OCI-LY1 (cell line): ENCODE results near the gene DGKQ.

Source experiments
- H2AFZ ChIP-seq: fragments of 200-600 bp; sonication (generic), shearing (Covaris generic); 2 replicates; pipeline ENCODE4 v1.6.0; 2014; ENCODE audit warnings: antibody characterized with exemption, mild to moderate bottlenecking, low read length
- H3F3A ChIP-seq: fragments of 200-600 bp; sonication (generic), shearing (Covaris generic); 2 replicates; pipeline ENCODE4 v1.6.0; 2014; ENCODE audit warnings: mild to moderate bottlenecking, antibody characterized with exemption, low read length, moderate library complexity; ENCODE audit not compliant: insufficient read depth
- H3K27ac ChIP-seq: fragments of 200-600 bp; sonication (generic); 2 replicates; pipeline ENCODE4 v1.5.1; 2014; ENCODE audit warnings: low read length, mixed run types, mild to moderate bottlenecking, low read depth; ENCODE audit not compliant: poor library complexity, severe bottlenecking
- H3K27me3 ChIP-seq: fragments of 200-600 bp; sonication (generic); 2 replicates; pipeline ENCODE4 v1.6.0; 2014; ENCODE audit warnings: antibody characterized with exemption, mild to moderate bottlenecking, low read length, moderate library complexity; ENCODE audit not compliant: insufficient read depth
- H3K36me3 ChIP-seq: fragments of 200-600 bp; sonication (generic); 2 replicates; pipeline ENCODE4 v1.6.1; 2014; ENCODE audit warnings: mild to moderate bottlenecking, antibody characterized with exemption, low read length, moderate library complexity, mixed read lengths; ENCODE audit not compliant: insufficient read depth
- H3K4me1 ChIP-seq: fragments of 200-600 bp; sonication (generic); 2 replicates; pipeline ENCODE4 v1.5.1; 2014; ENCODE audit warnings: mild to moderate bottlenecking, low read length, moderate library complexity; ENCODE audit not compliant: insufficient read depth, severe bottlenecking
- H3K4me2 ChIP-seq: fragments of 200-600 bp; sonication (generic), shearing (Covaris generic); 2 replicates; pipeline ENCODE4 v1.6.1; 2014; ENCODE audit warnings: low read length
- H3K4me3 ChIP-seq: fragments of 200-600 bp; sonication (generic); 2 replicates; pipeline ENCODE4 v1.5.1; 2014; ENCODE audit warnings: low read length, low read depth, mild to moderate bottlenecking, mixed read lengths; ENCODE audit not compliant: poor library complexity, severe bottlenecking
- H3K79me2 ChIP-seq: fragments of 200-600 bp; shearing (Covaris generic); 2 replicates; pipeline ENCODE4 v1.6.1; 2016; ENCODE audit warnings: mixed run types, low read length, mixed read lengths; ENCODE audit not compliant: insufficient read depth
- H3K9ac ChIP-seq: fragments of 200-600 bp; sonication (generic), shearing (Covaris generic); 2 replicates; pipeline ENCODE4 v1.6.1; 2014; ENCODE audit warnings: mild to moderate bottlenecking, low read length, mixed read lengths
- H3K9me2 ChIP-seq: fragments of 200-600 bp; sonication (generic), shearing (Covaris generic); 2 replicates; pipeline ENCODE4 v1.6.1; 2014; ENCODE audit warnings: low read depth, mild to moderate bottlenecking, low read length, mixed read lengths
- H3K9me3 ChIP-seq: fragments of 200-600 bp; shearing (Covaris generic); 2 replicates; pipeline ENCODE4 v1.6.1; 2014; ENCODE audit warnings: low read length, mixed read lengths
- H4K20me1 ChIP-seq: fragments of 200-600 bp; sonication (generic), shearing (Covaris generic); 2 replicates; pipeline ENCODE4 v1.6.0; 2016; ENCODE audit warnings: mild to moderate bottlenecking, low read length; ENCODE audit not compliant: insufficient read depth
- CTCF ChIP-seq: fragments of 200-600 bp; sonication (generic), shearing (Covaris generic); IDR thresholded peaks from 2 replicates; pipeline ENCODE4 v1.5.1; 2017; ENCODE audit warnings: mild to moderate bottlenecking, antibody characterized with exemption, low read length, moderate library complexity, mixed read lengths
- EZH2 ChIP-seq: fragments of 200-600 bp; sonication (generic), shearing (Covaris generic); IDR thresholded peaks from 2 replicates; pipeline ENCODE4 v1.8.0; 2017; ENCODE audit warnings: borderline replicate concordance, mixed run types, mild to moderate bottlenecking, antibody characterized with exemption, low read length, moderate library complexity, mixed read lengths

The DGKQ gene

GRCh38 chr4:925771-926500, 47.4 kb downstream of the DGKQ start:
- Histone ChIP-seq H3K27ac (no peak overlapping the region), H3K9me3 (no peaks in the 10 kb centered on the region), H3K9ac (no peak overlapping the region), H3K36me3 (no peaks in the 10 kb centered on the region), H3K4me1 (peaks cover 38% of the 10 kb centered on the region), H2AFZ (no peak overlapping the region), H3F3A (no peaks in the 10 kb centered on the region), H3K27me3 (no peaks in the 10 kb centered on the region), H3K79me2 (peaks cover 9% of the 10 kb centered on the region; the same call in 1 of the 2 replicates), H4K20me1 (no peaks in the 10 kb centered on the region), H3K9me2 (no peaks in the 10 kb centered on the region), H3K4me3 (no peak overlapping the region), H3K4me2 (no peak overlapping the region)
- TF ChIP-seq CTCF (no peak), EZH2 (no peak)

GRCh38 chr4:925171-925570, 48.2 kb downstream of the DGKQ start:
- Histone ChIP-seq H3K9me3 (no peaks in the 10 kb centered on the region), H3K4me3 (no peak overlapping the region), H4K20me1 (no peaks in the 10 kb centered on the region), H3K4me2 (no peak overlapping the region), H3K4me1 (peaks cover 31% of the 10 kb centered on the region), H3K36me3 (no peaks in the 10 kb centered on the region), H3K9ac (no peak overlapping the region), H3K9me2 (no peaks in the 10 kb centered on the region), H3K27me3 (no peaks in the 10 kb centered on the region), H3K79me2 (peaks cover 5% of the 10 kb centered on the region; the same call in 1 of the 2 replicates), H2AFZ (no peak overlapping the region), H3F3A (no peaks in the 10 kb centered on the region), H3K27ac (no peak overlapping the region)
- TF ChIP-seq CTCF (no peak), EZH2 (no peak)

- H3K9me3 ChIP-seq, result no peaks in the 10 kb centered on the region
- H3K79me2 ChIP-seq, result no peaks in the 10 kb centered on the region
- no peaks in the 10 kb centered on the region for H3K27me3 ChIP-seq
- no peaks in the 10 kb centered on the region for H3K9me2 ChIP-seq
- no peak overlapping the region for H3K4me2 ChIP-seq
- H2AFZ ChIP-seq, result no peak overlapping the region
- no peak overlapping the region for H3K27ac ChIP-seq
- H3F3A ChIP-seq, result no peaks in the 10 kb centered on the region
- H3K4me3 ChIP-seq, result no peak overlapping the region
- no peak overlapping the region for H3K9ac ChIP-seq
- no peak for TF ChIP-seq CTCF
- TF ChIP-seq EZH2, result no peak
- no peaks in the 10 kb centered on the region for H4K20me1 ChIP-seq
- peaks cover 30% of the 10 kb centered on the region for H3K4me1 ChIP-seq
- H3K36me3 ChIP-seq, result no peaks in the 10 kb centered on the region
Observed at GRCh38 chr4:924107-925096, 49.0 kb downstream of the DGKQ start.
